Cardiac fibroblast (primary cell): Measurements from ENCODE around the gene GRB10.

ENCODE experiments used
- DNase-seq, 2 donors: peaks; one replicate each; pipeline versions ENCODE4 v3.0.0 to v3.0.0-alpha.2; 2010; ENCODE audit warnings: low read depth in 2 of 2
- H3K4me3 ChIP-seq, 2 donors: replicated peaks in 1 of 2; 1 replicate in 1 of 2; 2 replicates in 1 of 2; pipeline ENCODE4 v1.5.1; 2011; ENCODE audit warnings: low read depth in 2 of 2, low read length in 2 of 2, mild to moderate bottlenecking in 2 of 2, moderate library complexity in 1 of 2
- CTCF ChIP-seq: IDR thresholded peaks from one replicate; pipeline ENCODE4 v1.5.1; 2011; ENCODE audit warnings: low read depth, mild to moderate bottlenecking, low read length, inconsistent platforms

The GRB10 gene

DNA sequence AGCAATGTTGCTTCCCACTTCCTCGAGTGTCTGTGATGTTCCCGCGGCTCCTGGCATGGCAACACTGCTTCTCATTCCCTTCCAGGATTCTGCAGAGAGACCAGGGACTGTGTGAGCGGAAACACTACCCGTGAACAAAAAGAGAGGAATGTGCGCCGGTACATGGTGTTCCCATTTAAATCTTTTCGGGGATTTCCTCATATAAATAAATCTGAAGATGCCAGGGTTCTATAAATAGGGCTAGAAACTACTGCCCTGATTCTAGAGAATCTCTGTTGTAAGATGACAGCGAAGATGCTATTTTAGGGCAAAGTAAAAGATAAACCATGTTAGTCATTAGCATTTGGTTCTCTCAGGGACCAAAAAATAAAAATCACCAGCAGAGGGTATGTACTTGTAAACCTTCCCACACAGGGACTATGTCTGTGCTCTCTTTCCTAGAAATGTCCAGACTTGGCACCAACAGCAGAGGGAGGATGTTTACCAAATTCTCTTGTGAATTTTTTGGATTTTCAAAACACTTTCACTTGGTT lies 125.3 kb downstream of the GRB10 start:
- peak; percentile 93 to 94 for DNase-seq
- TF ChIP-seq CTCF = peak; percentile 14
- no peak overlapping the region for H3K4me3 ChIP-seq

GRCh38 chr7:50656141-50656895 lies 126.4 kb downstream of the GRB10 start:
- no peak overlapping the region for H3K4me3 ChIP-seq
- TF ChIP-seq CTCF = no peak
- DNase-seq = peak in 1 of 2 donors; percentile 49

- H3K4me3 ChIP-seq = no peak overlapping the region
- DNase-seq = no peak
- no peak for TF ChIP-seq CTCF
Observed at GRCh38 chr7:50655490-50655889, 127.2 kb downstream of the GRB10 start.

- DNase-seq = no peak
- no peak overlapping the region for H3K4me3 ChIP-seq
- TF ChIP-seq CTCF = no peak
Observed at GRCh38 chr7:50655020-50655419, 127.7 kb downstream of the GRB10 start.

DNA sequence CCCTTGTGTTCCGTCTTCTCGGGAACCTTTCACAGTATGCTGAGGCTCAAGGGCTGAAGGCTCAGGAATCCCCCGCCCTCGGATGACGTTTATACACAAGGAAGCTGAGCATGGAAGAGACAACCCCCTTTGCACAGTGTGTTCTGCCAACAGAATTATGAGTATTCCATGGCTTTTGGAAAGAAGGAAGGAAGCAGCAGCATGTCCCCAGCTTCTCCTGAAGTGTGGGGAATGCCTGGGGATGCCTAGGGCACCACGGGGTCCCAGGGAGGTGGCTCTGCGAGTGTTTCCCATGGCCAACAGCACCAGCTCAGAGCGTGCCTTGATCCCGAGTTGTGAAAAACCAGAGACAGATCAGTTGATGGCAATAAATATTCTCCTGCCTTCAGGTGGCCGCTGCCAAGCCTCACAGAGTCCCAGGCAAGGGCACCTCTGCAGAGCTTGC lies 128.7 kb downstream of the GRB10 start:
- no peak for TF ChIP-seq CTCF

DNA sequence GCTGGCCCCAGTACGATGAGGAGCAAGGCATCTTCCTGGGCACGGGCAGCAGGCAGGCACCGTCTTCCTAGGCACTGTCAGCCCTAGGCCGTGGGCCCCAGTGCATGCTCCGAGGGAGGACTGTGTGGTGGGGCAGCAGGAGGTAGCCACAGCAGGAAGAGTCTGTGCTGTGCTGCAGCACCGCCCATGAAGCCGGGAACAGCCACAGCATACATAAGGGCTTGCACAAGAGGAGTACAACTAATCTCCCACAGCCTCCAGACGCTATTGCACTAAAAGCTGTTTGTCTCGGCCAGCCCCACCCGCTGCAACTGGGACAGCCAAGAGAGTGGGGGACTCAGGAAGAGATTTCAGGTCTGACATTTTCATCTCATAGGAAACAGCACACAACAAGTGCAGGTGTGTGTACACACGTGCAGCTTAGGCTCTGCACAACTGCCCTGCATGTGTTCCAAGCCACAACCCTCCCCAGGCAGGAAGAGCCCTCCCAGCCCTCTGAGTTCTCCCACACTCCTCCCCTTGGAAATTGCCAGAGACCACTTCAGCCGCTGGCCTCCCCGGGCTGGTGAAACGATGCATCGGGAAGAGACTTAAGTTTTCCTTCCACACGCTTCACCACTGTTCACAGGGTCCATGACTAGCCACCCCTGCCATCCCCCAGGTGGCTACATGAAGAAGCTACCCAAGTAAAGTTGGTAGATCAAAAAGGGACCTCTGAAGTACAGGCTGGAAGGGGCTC lies 129.4 kb downstream of the GRB10 start:
- no peak for TF ChIP-seq CTCF
- DNase-seq = peak; percentile 87 to 89
- H3K4me3 ChIP-seq = no peak overlapping the region

More for the DNA sequence above, 128.7 kb downstream of the GRB10 start:
- no peak overlapping the region for H3K4me3 ChIP-seq
- DNase-seq = peak; percentile 79 to 81
